HG03097 (cell line): ENCODE results near the gene AFF4.
"Not testable (repeated sequence)": the region's sequence is repeated elsewhere in the genome, so short reads cannot be mapped to it uniquely, and the experiment has no call there.

Experiments
- ATAC-seq: cut with Tn5 transposase; IDR thresholded peaks from one replicate; pipeline ENCODE4 v1.9.1; 2021; ENCODE audit not compliant: unreplicated experiment, low FRiP score

Gene AFF4, protein sequence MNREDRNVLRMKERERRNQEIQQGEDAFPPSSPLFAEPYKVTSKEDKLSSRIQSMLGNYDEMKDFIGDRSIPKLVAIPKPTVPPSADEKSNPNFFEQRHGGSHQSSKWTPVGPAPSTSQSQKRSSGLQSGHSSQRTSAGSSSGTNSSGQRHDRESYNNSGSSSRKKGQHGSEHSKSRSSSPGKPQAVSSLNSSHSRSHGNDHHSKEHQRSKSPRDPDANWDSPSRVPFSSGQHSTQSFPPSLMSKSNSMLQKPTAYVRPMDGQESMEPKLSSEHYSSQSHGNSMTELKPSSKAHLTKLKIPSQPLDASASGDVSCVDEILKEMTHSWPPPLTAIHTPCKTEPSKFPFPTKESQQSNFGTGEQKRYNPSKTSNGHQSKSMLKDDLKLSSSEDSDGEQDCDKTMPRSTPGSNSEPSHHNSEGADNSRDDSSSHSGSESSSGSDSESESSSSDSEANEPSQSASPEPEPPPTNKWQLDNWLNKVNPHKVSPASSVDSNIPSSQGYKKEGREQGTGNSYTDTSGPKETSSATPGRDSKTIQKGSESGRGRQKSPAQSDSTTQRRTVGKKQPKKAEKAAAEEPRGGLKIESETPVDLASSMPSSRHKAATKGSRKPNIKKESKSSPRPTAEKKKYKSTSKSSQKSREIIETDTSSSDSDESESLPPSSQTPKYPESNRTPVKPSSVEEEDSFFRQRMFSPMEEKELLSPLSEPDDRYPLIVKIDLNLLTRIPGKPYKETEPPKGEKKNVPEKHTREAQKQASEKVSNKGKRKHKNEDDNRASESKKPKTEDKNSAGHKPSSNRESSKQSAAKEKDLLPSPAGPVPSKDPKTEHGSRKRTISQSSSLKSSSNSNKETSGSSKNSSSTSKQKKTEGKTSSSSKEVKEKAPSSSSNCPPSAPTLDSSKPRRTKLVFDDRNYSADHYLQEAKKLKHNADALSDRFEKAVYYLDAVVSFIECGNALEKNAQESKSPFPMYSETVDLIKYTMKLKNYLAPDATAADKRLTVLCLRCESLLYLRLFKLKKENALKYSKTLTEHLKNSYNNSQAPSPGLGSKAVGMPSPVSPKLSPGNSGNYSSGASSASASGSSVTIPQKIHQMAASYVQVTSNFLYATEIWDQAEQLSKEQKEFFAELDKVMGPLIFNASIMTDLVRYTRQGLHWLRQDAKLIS

GRCh38 chr5:132963171-132964104, at the start of gene AFF4:
AFF4 (minus strand) TSS chr5:132963634; CDS start chr5:132937189, 26,445 bp downstream.
- peak; percentile 92 for ATAC-seq

GRCh38 chr5:133008455-133008854, 45.0 kb upstream of the AFF4 start:
- ATAC-seq: not testable (repeated sequence)

DNA sequence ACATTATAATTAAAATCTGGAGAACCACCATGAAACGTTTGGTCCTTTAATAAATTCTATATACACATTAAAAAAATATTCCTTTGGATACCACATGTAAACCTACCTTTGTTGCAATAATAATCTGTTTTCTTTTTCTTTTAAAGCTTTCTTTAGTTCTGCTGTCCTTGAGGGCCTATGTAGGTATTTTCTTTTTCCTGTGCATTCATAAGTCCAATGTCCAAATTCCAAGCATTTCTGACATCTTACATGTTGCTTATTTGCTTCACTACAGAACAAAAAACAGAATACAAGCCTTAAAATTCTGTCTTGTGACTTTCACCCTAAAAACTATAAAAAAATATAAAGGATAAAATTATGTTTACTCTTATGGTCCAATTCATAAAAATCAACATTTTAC, 43.2 kb upstream of the AFF4 start:
- no peak for ATAC-seq

DNA sequence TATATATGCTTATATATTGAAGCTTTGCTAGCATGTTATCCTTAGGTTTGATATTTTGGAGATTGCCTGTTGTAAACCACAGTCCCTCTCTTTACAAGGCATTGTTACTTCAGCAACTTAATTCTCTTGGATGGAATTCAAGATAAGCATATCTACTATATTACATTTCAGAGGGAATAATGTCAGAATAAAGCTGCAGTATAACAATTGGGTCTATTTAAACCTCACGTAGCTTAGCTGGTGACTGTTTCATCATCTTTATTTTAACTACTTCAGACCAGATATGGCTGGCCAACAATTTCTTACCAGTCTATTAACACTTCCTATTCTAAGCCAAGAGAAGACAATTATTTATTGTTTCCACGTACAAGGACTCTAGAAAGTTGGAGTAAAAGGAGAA, 35.8 kb upstream of the AFF4 start:
- no peak for ATAC-seq

GRCh38 chr5:132998556-132998955, 35.1 kb upstream of the AFF4 start:
- no peak for ATAC-seq

GRCh38 chr5:132996307-132996706, 32.9 kb upstream of the AFF4 start:
- ATAC-seq: no peak

GRCh38 chr5:132987531-132988408, 24.3 kb upstream of the AFF4 start:
- no peak for ATAC-seq

DNA sequence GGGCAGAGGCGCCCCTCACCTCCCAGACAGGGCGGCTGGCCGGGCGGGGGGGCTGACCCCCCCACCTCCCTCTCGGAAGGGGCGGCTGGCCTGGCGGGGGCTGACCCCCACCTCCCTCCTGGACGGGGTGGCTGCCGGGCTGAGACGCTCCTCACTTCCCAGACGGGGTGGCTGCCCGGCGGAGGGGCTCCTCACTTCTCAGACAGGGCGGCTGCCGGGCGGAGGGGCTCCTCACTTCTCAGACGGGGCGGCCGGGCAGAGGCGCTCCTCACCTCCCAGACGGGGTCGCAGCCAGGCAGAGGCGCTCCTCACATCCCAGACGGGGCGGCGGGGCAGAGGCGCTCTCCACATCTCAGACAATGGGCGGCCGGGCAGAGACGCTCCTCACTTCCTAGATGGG, 19.5 kb upstream of the AFF4 start:
- ATAC-seq: not testable (repeated sequence)

- ATAC-seq: no peak
These were observed 17.9 kb upstream of the AFF4 start for GRCh38 chr5:132981288-132981687.

DNA sequence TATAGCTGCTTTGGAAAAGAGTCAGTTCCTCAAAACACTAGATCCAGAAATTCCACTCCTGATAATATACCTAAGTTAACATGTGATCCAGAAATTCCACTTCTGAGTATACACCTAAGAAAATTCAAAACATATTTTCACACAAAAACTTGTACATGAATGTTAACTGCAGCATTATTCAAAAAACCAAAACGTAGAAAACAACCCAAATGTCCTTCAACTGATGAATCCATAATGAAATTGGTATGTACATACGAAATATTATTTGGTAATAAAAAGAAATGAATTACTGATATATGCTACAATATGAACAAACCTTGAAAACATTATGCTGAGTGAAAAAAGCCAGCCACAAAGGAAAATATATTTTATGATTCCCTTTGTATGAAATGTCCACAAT, 16.5 kb upstream of the AFF4 start:
- ATAC-seq: no peak

GRCh38 chr5:132979367-132979940, 16.0 kb upstream of the AFF4 start:
- ATAC-seq: no peak

DNA sequence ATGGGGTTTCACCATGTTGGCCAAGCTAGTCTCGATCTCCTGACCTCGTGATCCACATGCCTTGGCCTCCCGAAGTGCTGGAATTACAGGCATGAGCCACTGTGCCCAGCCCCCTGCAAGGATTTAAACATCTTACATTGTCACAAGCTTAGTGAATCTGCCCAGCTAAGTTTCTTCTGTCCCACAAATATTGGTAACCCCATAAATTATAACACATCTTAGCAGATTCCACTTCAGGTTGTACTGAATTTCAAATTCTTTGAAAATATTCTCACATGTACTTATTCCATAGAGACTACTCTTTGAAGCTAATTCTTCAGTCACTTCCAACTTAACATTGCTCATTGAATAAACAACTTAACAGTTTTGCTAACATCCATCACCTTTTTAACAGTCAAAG, 13.4 kb upstream of the AFF4 start:
- no peak for ATAC-seq

- ATAC-seq: not testable (repeated sequence)
These were observed 9.0 kb upstream of the AFF4 start for GRCh38 chr5:132972436-132972828.

DNA sequence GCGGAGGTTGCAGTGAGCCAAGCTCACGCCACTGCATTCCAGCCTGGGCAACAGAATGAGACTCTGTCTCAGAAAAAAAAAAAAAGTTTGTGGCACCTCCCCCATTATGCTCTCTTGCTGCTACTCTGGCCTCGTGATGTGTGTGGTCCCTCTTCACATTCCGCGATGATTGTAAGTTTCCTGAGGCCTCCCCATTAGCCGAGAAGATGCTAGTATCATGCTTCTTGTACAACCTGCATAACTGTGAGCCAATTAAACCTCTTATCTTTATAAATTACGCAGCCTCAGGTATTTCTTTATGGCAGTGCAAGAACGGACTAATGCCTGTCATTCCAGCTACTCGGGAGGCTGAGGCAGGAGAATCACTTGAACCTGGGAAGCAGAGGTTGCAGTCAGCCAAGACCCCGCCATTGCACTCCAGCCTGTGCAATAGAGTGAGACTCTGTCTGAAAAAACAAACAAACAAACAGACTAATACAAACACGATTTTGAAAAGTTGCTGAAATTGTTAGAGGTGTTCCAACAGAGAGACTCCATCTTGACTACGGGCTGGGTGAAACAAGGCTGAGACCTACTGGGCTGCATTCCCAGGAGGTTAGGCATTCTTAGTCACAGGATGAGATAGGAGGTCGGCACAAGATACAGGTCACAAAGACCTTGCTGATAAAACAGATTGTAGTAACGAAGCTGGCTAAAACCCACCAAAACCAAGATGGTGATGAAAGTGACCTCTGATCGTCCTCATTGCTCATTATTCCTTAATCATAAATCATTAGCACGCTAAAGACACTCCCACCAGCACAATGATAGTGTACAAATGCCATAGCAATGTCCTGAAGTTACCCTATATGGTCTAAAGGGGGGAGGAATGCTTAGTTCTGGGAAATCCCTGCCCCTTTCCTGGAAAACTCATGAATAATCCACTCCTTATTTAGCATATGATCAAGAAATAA, 8.3 kb upstream of the AFF4 start:
- ATAC-seq: no peak

GRCh38 chr5:132965120-132965519, 1.7 kb upstream of the AFF4 start:
- ATAC-seq: no peak

DNA sequence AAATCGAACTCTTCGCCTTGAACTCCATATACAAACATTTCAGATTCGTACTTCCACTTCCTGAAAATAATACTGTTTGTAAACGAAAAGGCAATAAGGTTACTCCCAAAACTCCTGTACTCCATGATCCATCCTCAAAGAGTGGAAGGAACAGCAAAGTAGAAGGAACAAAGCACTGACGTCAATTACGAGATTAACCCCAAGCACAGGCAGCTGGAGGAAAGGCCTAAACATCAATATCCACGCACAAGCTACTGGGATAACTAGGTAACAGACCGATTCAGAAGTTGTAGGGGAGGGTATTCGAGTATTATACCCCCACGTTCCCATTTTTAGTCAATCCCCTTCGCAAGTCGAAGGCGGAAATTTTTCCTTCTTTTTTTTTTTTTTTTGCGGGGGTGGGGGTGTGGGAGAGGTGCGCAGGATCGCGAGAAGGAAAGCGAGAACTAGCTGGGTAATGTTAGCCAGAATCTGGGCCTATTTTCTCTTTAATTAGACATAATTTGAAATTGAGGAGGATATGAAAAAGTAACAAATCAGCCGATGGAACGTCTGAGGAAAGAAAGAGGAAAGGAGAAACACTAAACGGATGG, 909 bp downstream of the AFF4 start:
- ATAC-seq: no peak

DNA sequence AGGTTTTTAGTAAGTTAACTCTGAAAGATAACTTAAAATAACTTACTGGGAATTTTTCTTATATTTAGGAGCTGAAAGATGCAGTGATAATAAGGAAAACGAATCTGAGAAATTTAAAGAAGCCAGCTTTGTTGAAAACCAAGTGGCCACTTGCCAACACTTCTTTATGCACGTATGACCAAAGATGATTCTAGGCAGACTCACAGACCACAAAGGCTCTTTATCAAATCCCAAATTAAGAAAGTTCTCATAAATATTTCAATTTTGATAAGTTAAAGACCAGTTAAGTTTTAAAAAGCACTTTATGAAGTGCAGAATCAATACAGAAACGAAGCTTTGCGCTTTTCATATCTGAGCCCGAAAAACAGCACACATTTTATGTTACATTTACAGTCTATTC, 1.5 kb downstream of the AFF4 start:
- no peak for ATAC-seq
